SKM-1 (cell line): ENCODE results near the gene RASA4.
"Not testable (repeated sequence)": the region's sequence is repeated elsewhere in the genome, so short reads cannot be mapped to it uniquely, and the experiment has no call there.

ENCODE experiments used
- DNase-seq: peaks from one replicate; lab custom pipeline; 2025; ENCODE audit not compliant: unreplicated experiment; lab: John Stamatoyannopoulos, UW

Gene RASA4

DNA sequence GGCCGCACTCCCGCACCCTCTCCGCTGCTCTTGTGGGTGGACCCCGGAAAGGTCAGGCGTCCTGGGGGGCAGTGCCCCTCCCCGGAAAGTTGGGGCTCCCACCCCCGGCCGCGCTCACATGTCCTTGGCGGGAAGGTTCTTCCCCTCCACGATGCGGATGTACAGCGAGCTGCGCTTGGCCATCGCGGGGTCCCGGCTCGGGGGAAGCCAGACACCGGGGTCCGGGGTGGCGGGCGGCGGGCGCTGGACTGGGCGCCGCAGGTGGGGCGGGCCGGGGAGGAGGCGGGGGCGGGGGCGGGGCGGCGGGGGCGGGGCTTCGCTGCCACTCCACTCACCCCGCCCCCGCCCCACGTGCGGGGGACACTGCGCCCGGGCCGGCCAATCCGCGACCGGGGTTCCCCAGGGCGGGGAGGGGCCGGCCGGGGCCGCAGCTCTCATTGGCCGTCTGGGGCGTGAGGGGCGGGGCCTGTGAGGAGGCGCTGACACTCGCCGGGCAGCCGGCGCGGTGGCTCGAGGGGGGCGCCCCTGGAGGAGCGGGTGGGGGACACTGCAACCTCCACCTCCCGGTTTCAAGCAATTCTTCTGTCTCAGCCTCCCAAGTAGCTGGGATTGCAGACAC lies at the start of gene RASA4:
RASA4 (minus strand) TSS at position 250 of the 619 bp plus-strand sequence; CDS start at position 183, 67 bp downstream.
- not testable (repeated sequence) for DNase-seq

DNA sequence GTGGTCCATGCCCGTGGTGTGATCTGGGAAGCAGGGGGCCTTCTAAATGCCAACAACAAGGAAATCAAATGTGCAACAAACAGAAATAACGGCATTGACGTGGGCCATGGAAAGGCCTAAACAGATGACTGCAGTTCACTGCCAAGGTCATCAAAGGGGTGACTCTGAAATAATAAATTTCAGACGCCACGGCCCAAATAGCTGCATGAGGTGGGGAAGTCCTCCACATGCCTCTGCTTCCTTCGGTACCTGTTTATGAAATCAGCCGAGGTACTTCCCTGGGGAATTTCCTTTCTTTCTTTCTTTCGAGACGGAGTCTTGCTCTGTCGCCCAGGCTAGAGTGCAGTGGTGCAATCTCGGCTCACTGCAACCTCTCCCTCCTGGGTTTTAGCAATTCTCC lies 48.2 kb upstream of the RASA4 start:
- not testable (repeated sequence) for DNase-seq

DNA sequence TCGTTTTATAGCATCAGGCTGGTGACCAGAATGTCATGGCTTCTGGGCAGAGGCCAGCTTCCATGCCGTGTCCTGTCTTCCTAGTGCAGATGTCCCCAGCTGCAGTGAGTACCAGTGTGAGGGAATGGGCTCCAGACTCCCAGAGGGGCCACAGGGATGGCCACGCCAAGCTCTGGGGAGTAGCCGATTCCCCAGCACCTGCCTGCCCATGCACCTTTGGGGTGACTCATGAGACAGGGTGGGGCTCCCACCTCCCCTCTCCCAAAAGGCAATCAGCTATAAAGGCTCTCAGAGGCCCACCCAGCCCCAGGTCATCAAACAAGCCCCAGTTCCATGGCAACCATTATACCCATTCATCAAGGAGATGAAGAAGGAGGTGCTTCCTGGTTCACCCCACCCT lies 33.4 kb upstream of the RASA4 start, which contains the start of gene SPDYE2B:
SPDYE2B (plus strand) TSS at position 396 of the 400 bp plus-strand sequence. CDS start 2,030 bp downstream, outside the sequence.
- DNase-seq: not testable (repeated sequence)

DNA sequence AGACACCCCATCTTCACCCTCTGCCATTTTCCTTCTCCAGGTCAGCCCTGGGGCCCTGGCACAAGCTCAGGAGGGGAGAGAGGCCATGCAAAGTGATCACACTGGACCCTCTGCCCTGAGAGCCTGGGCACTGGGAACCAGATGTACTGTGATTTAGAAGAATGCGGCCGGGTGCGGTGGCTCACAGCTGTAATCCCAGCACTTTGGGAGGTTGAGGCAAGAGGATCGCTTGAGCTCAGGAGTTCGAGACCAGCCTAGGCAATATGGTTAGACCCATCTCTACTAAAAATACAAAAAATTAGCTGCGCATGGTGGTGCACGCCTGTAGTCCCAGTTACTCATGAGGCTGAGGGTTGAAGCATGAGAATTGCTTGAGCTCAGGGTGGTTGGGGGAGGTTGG lies 31.3 kb upstream of the RASA4 start:
- DNase-seq: not testable (repeated sequence)

DNA sequence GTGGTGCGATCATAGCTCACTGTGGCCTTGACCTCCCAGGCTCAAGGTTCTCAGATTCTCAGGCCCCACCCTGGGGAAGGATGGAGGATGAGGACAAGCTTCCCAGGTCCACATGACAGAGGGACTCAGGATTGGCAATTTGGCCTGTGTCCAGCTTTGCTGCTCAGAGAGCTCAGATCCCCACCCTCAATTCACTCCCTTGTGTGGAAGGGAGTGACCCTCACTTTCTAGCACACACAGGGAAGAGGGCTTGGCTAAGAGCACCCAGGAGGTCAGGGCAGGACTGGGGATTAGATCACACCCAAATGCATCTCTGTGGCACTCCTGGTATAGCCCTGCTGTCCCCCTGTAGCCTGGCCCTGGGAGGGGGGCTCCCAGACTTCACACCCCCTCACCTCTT lies 26.8 kb upstream of the RASA4 start:
- DNase-seq: not testable (repeated sequence)

DNA sequence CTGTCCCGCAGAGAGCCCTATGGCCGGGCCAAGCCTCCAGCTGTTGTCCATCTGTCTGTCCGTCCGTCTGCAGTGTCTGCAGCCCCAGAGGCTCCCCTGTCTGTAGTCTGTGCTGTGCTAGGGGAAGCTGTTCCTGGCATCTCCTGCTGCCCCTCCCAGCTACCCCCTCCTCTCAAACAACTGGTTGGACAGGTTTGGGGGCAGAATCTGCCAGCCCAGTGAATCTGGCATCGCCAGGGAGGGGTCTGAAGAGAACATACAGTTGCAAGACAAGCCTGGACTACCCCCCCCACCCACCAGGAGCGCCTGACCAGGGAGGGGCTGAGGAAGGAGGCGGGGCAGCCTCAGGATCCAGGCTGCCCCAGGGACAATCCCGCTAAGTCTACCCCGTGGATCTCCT lies 26.1 kb upstream of the RASA4 start, which contains the start of gene UPK3BL1:
UPK3BL1 (minus strand) TSS at position 101 of the 400 bp plus-strand sequence; CDS start at position 51, 50 bp downstream.
- not testable (repeated sequence) for DNase-seq

DNA sequence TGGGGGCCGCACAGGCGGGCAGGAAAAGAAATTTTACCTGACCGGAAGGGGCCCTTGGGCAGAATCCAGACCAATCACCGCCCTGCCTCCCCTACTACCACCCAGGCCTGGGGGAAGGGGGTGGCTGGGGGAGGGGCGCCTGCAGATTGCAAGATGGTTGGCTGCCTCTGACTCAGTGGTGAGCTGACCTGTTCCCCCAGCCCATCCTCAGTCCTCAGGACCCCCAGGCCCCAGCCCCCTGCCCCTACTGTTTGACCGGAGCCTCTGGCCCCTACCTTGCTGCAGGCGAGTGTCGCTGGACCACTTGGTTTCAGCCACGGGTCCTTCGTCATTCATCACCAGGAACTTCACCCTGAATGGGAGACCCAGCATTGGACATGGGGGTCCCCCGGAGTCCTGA lies 22.3 kb upstream of the RASA4 start:
- DNase-seq: not testable (repeated sequence)

DNA sequence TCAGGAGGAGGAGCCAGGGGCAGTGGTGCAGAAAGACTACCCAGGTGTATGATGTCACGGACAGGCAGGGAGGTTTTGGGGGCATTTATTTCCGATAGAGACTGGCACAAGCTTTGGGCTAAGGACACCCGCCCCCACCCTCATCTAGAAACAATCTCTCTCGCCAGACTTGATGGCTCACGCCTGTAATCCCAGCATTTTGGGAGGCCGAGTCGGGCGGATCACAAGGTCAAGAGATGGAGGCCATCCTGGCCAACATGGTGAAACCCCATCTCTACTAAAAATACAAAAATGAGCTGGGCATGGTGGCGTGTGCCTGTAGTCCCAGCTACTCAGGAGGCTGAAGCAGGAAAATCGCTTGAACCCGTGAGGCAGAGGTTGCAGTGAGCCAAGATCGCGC lies 20.4 kb upstream of the RASA4 start:
- DNase-seq: not testable (repeated sequence)

DNA sequence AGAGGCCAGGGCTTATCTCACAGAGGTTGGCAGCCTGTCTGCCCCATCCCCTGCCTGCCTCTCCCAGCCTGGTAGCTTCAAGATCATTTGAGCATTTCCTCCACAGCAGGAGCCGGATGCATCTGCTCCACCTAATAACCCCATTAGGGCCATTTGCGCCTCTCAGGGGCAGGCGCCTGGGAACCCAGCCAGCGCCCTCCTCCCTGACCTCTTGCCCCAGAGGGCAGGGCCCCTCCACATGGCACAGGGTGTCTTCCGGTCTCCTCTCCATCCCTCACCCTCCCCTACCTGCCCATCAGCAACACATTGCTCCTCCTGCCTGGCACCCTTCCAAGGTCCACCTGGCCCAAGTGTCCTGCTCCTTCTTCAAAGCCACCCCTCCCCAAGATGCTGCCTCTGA lies 18.8 kb upstream of the RASA4 start:
- DNase-seq: not testable (repeated sequence)

DNA sequence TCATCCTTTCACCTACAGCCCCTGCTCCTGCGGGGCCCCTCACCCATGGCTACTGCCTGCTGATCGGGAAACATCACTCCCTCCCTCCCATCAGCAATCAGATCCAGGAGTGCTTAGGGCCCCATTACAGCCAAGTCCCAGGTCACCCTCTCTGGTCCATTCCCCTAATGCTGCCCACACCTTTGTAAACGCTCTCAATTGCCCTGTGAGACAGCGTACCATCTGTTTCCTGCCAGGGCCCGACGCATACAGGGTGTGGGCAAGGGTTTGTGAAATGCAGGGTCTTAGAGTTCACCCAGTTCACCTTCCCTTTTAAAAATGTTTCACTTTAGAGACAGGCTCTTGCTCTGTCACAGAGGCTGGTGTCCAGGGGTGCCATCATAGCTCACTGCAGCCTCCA lies 17.7 kb upstream of the RASA4 start:
- DNase-seq: not testable (repeated sequence)

DNA sequence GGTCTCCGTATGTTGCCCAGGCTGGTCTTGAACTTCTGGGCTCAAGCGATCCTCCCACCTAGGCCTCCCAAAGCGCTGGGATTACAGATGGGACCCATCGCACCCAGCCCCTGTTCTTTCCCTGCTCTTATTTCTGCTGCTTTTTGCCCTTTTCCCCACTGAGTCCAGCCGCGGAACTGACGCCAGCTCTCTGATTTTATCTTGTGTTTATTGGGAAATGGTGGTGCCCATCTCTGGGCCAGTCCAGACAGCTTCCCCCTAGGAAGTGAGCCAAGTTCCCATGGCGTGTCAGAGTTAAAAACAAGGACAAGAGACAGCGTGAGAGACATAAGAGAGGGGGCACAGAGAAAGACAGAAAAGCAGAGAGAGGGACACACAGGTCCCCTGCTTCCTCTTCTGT lies 14.1 kb upstream of the RASA4 start:
- not testable (repeated sequence) for DNase-seq

DNA sequence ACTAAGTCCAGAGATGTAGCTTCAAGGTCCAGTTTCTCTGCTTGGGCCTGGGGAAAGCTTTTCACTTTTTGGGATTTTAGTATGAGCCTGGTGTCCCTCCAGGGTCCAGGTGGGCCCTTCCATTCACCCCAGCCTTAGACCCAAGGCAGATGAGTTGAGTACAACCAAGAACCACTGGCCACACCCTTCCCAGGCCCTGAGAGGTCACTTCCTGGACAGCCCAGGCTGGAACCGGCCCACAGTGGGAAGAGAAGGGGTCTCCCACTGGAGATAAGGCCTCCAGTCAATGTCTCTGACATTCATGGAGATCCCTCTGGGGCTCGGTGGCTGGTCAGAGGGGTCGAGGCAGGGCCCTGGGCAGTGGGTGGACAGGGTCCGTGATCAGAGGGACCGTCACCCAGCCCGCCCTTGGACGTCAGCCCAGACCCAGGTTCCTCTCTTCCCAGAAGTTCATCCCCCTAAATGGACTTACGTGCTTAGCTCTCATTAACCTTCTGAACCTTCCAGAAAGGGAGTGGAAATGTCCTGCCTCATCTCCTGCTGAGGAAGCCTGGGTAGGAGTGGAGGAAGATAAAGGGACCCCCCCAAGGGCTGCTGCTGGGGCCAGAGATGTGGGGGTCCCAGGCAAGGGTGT lies 10.8 kb upstream of the RASA4 start:
- DNase-seq: not testable (repeated sequence)

DNA sequence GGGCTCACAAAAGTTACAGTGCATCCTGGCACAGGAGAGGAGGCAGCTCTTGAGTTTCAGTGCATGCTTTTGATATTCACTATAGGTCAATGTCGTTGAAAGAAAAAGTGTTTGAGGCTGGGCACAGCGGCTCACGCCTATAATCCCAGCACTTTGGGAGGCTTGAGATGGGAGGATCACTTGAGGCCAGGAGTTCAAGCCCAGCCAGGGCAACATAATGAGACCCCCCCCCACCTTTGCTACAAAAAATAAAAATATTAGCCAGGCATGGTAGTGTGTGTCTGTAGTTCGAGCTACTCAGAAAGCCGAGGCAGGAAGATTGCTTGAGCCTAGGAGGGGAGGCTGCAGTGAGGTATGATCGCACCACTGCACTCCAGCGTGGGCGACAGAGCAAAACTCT lies 1.6 kb upstream of the RASA4 start:
- DNase-seq: not testable (repeated sequence)

DNA sequence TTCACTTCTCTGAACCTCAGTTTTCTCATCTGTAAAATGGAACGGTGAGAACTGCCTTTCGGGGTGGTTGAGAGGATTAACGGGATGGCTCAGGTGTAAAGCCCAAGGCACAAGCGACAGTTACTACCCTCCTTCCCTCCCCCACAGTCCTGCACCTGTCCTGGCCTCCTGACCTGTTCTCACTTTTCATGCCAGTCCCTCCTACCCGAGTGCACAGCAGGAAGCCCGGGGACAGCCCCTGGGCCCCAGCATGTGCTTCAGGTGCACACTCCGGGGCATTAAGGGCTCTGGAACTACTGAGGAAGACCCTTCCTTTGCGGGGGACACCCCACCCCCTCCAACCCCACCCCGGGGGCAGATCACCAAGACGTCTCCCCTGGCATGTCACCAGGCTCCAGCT lies 626 bp downstream of the RASA4 start:
- not testable (repeated sequence) for DNase-seq

DNA sequence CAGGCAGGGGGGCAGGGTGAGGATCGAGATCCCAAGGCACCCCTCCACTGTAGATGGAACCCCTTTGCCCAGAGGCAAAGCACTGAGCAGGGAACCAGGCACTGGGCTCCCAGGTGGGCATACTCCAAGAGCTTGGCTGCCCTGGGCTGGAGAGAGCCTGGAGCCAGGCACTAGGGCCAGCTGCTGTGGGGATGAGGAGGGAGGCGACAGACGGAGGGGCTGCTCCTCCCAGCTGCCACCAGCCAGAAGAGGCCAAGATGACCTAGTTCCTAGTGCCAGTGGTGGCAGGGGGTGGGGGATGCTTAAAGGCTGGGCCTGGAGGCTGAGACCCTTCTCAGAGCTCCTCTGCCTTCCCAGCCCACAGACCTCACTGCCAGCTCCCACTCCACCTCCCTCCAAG lies 1.7 kb downstream of the RASA4 start:
- not testable (repeated sequence) for DNase-seq

DNA sequence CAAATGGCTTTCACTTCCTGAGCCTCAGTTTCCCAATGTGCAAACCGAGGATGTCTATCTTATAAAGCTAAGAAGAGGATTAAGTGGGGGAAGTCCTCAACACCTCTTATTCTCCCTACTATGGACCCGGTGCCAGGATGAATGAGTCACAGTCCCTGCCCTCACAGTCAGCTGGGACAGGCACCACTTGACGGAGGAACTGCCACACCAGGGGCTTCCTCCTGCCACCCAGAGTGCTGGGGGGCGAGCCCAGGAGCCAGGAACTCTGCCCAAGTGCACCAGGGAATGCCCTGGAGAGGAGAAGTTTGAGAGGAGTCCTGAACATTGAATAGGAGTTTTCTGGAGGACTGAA lies 2.2 kb downstream of the RASA4 start:
- not testable (repeated sequence) for DNase-seq

DNA sequence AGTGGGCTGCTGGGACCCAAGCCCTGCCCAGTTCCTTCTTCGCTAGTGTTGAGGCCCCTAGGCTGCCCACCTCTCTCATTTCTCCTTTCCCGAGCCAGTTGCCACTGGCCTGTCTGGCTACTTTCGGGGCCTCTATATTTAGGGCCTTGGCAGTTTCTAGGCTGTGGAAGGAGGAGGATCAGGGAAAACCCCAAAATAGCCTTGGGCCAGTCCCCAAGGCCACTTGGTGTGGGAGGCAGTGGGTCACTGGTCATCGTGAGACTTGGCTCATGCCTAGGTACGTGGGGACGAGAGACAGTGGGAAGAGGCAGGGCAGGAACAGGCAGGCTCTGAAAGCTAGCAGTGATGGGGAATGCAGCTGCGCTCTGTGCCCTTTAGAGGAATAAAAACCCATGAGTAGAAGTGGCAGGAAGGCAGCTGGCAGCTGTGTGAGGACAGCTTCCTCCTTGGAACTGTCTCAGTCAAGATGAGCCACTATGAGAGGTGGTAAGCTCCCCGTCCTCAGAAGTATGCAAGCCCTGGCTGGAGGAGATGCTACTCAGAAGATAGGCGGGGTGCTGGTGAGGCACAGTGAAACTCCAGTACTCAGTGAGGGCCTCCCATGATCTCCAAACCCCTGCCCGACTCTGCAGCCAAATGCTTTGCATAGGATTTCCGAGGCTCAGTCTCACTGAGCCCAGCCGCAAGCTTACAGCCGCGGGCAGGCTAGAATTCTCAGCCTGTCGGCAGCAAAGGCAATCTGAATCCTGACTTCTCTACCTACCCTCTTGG lies 2.8 kb downstream of the RASA4 start:
- DNase-seq: not testable (repeated sequence)

DNA sequence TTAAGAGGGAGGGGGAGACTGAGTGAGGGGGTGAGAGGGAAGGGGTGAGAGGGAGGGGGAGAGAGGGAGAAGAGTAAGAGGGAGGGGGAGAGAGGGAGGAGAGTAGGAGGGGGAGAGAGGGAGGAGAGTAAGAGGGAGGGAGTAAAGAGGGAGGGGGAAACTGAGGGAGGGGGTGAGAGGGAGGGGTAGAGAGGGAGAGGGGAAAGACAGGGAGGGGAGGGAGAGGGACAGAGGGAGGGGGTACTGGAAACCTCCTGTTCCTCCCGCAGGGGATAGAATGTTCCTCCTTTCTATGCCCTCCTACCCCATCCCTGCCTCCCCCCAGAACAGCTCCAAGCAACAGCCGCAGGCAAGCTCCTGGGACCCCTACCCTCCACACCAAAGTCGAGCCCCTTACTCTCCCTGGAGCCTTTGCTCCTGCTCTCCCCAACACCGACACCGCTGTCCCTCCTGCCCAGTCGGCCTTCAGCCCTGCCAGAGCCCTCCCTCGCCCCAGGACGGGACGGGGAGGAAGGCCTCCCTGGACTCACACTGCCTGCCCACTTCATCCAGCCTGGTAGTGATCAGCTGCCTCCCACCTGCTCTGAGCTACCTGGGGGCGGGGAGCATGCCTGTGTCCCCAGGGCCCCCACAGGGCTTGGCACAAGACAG lies 4.8 kb downstream of the RASA4 start:
- DNase-seq: not testable (repeated sequence)

DNA sequence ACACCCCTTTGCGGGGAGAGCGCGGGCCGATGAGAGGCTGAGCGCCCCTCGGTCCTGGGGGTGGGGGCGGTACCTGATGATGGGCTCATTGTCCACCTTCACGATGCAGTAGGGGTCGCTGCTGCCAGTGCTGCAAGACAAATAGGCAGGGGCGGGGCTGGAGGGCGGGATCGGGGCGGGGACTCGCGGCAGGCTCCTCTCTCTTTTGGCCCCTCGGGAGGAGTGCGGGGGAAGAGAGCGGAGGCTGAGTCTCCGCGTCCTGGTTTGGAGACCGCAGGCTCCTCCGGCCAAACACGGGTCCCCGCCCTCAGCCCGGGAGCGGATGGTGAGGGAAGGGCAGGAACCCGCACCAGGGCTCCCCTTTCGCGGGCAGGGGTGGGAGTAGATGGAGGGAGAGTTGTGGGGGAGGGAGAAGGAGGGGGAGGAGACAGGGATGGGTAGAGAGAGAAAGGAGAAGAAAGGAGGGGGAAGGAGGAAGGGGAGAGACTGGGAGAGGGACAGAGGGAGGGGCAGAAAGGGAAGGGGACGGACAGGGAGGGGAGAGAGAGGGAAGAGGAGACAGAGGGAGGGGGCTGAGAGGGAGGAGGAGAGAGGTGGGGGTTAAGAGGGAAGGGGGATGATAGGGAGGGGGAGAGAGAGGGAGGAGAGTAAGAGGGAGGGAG lies 5.4 kb downstream of the RASA4 start:
- DNase-seq: not testable (repeated sequence)

DNA sequence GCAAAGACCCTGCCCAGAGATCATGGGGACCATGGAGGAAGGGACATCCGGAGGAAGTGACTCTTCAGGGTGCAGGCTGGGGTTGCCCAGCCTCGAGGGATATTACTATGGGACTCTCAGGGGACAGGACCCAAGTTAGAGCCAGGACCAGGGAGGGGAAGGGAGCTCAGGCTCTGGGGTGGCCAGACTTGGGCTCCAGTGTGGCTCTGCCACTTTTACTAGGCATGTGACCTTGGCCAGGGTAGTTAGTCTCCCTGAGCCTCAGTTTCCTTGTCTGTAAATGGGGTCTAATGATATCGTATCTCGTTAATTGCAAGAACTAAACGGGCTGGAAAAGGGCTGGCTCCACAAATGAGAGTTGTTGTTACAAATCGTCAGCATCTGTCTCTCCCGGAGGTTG lies 6.1 kb downstream of the RASA4 start:
- not testable (repeated sequence) for DNase-seq

DNA sequence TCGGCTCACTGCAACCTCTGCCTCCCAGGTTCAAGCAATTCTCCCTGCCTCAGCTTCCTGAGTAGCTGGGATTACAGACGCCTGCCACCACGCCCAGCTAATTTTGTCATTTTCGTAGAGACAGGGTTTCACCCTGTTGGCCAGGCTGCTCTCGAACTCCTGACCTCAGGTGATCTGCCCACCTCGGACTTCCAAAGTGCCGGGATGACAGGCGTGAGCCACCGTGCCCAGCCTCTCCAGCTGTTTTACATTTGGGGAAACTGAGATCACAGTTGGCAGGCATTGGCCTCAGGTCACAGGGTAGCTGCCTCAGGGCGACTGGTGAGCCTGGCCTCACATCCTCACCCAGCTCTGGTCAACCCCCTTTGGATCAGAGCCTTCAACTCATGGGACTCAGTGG lies 6.8 kb downstream of the RASA4 start:
- not testable (repeated sequence) for DNase-seq
